HG03135 (cell line): Measurements from ENCODE around the gene SIGLEC9.

Experiments
- ATAC-seq: cut with Tn5 transposase; IDR thresholded peaks from one replicate; pipeline ENCODE4 v1.9.1; 2021; ENCODE audit warnings: mild to moderate bottlenecking, moderate library complexity; ENCODE audit not compliant: unreplicated experiment

The SIGLEC9 gene

GRCh38 chr19:51173681-51174080 lies 49.0 kb downstream of the SIGLEC9 start:
- ATAC-seq = no peak

DNA sequence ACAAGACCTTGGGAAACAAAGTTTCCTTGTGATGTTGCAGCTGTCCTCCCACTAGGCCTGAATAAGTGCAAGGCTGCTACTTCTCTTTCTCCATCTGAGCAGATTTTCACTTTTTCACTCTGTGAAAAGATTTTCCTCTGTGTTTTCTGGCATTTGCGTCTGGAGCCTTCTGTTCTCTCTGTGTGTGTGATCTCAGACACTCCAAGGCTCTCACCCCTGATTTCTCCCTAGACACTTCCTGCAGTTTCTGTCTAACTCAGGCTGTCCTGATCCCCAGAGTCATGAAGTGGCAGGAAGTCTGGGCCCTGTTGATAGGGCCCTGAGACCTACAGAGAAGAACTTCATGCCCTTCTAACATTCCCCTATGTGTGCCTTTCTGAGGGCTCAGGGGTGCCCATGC lies 54.5 kb downstream of the SIGLEC9 start:
- ATAC-seq = no peak
